ENCODE data around the gene FAAP20. TPM values are rescaled to one million over a fixed set of nuclear protein-coding genes. Genes with fewer than 3 reads are reported as not detected.

The FAAP20 gene
- total and polyA plus RNA-seq, 4 donors, result 5.6 to 31.5 (median 15.7) TPM

GRCh38 chr1:2178875-2179274 lies 15.7 kb downstream of the FAAP20 start:
- no peak overlapping the region for H3K9ac ChIP-seq (ENCODE audit: low read depth in 1 of 2, low read length in 2 of 2)
- H3K36me3 ChIP-seq (ENCODE audit: control insufficient read depth in 4 of 4, insufficient read depth in 3 of 4, low read depth in 1 of 4, low read length in 3 of 4), result peaks cover 0 to 13% (median 5%) of the 10 kb centered on the region in 4 donors
- H3K27ac ChIP-seq (ENCODE audit: low read depth in 1 of 2, low read length in 2 of 2), result no peak overlapping the region
- H3K4me3 ChIP-seq (ENCODE audit: low read depth in 1 of 3, low read length in 3 of 3), result no peak overlapping the region
- no peaks in the 10 kb centered on the region for H3K27me3 ChIP-seq (ENCODE audit: control insufficient read depth in 4 of 4, insufficient read depth in 4 of 4, low read length in 3 of 4)
- TF ChIP-seq FOXA2 (IDR thresholded peaks at IDR 0.05), result no peak
- no peak for TF ChIP-seq YY1 (IDR thresholded peaks at IDR 0.05)
- no peak for TF ChIP-seq RAD21 (IDR thresholded peaks at IDR 0.05)
- TF ChIP-seq HNF4A (conservative IDR thresholded peaks at IDR 0.05), result no peak
- TF ChIP-seq GABPA (IDR thresholded peaks at IDR 0.05 in 1 of 2, conservative IDR thresholded peaks at IDR 0.05 in 1 of 2), result no peak
- no peak for TF ChIP-seq ATF3 (IDR thresholded peaks at IDR 0.05)
- no peak for TF ChIP-seq FOXA1 (IDR thresholded peaks at IDR 0.05)
- TF ChIP-seq JUND (IDR thresholded peaks at IDR 0.05), result no peak
- no peak for TF ChIP-seq EGR1 (IDR thresholded peaks at IDR 0.05; ENCODE audit: low read depth in 2 of 2)
- no peak for TF ChIP-seq HNF4G (IDR thresholded peaks at IDR 0.05)
- TF ChIP-seq, protein P1, sequence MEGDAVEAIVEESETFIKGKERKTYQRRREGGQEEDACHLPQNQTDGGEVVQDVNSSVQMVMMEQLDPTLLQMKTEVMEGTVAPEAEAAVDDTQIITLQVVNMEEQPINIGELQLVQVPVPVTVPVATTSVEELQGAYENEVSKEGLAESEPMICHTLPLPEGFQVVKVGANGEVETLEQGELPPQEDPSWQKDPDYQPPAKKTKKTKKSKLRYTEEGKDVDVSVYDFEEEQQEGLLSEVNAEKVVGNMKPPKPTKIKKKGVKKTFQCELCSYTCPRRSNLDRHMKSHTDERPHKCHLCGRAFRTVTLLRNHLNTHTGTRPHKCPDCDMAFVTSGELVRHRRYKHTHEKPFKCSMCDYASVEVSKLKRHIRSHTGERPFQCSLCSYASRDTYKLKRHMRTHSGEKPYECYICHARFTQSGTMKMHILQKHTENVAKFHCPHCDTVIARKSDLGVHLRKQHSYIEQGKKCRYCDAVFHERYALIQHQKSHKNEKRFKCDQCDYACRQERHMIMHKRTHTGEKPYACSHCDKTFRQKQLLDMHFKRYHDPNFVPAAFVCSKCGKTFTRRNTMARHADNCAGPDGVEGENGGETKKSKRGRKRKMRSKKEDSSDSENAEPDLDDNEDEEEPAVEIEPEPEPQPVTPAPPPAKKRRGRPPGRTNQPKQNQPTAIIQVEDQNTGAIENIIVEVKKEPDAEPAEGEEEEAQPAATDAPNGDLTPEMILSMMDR (IDR thresholded peaks at IDR 0.05; ENCODE audit: low read depth, low read length, missing input control), result no peak
- 94% methylated on average over 16 of the region's 16 CpGs for WGBS
- no peaks in the 10 kb centered on the region for H3K4me1 ChIP-seq (ENCODE audit: control insufficient read depth in 4 of 4, insufficient read depth in 4 of 4, low read length in 3 of 4)
- no peak for DNase-seq (ENCODE audit: low spot score)
- H3K9me3 ChIP-seq (ENCODE audit: control insufficient read depth in 4 of 4, low read length in 3 of 4), result no peaks in the 10 kb centered on the region

- Histone ChIP-seq H3K27ac (ENCODE audit: low read depth in 1 of 2, low read length in 2 of 2) (no peak overlapping the region), H3K27me3 (ENCODE audit: control insufficient read depth in 4 of 4, insufficient read depth in 4 of 4, low read length in 3 of 4) (no peaks in the 10 kb centered on the region), H3K36me3 (ENCODE audit: control insufficient read depth in 4 of 4, insufficient read depth in 3 of 4, low read depth in 1 of 4, low read length in 3 of 4) (peaks cover 0 to 13% (median 5%) of the 10 kb centered on the region in 4 donors), H3K9me3 (ENCODE audit: control insufficient read depth in 4 of 4, low read length in 3 of 4) (no peaks in the 10 kb centered on the region), H3K4me1 (ENCODE audit: control insufficient read depth in 4 of 4, insufficient read depth in 4 of 4, low read length in 3 of 4) (no peaks in the 10 kb centered on the region), H3K4me3 (ENCODE audit: low read depth in 1 of 3, low read length in 3 of 3) (no peak overlapping the region), H3K9ac (ENCODE audit: low read depth in 1 of 2, low read length in 2 of 2) (no peak overlapping the region)
- TF ChIP-seq, protein P2, sequence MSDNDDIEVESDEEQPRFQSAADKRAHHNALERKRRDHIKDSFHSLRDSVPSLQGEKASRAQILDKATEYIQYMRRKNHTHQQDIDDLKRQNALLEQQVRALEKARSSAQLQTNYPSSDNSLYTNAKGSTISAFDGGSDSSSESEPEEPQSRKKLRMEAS (IDR thresholded peaks at IDR 0.05), result no peak
- TF ChIP-seq RXRA (IDR thresholded peaks at IDR 0.05), result no peak
- TF ChIP-seq ZBTB33 (IDR thresholded peaks at IDR 0.05), result no peak
- TF ChIP-seq NR2F2 (IDR thresholded peaks at IDR 0.05), result no peak
- TF ChIP-seq FOXA2 (IDR thresholded peaks at IDR 0.05), result no peak
- no peak for TF ChIP-seq EGR1 (IDR thresholded peaks at IDR 0.05; ENCODE audit: low read depth in 2 of 2)
- TF ChIP-seq ATF3 (IDR thresholded peaks at IDR 0.05), result no peak
- TF ChIP-seq TAF1 (conservative IDR thresholded peaks at IDR 0.05), result no peak
- TF ChIP-seq JUND (IDR thresholded peaks at IDR 0.05), result no peak
- TF ChIP-seq, protein P1 (IDR thresholded peaks at IDR 0.05; ENCODE audit: low read depth, low read length, missing input control), result no peak
- no peak for TF ChIP-seq RAD21 (IDR thresholded peaks at IDR 0.05)
- no peak for TF ChIP-seq HNF4A (conservative IDR thresholded peaks at IDR 0.05)
- TF ChIP-seq HNF4G (IDR thresholded peaks at IDR 0.05), result no peak
- no peak for TF ChIP-seq YY1 (IDR thresholded peaks at IDR 0.05)
- TF ChIP-seq REST (IDR thresholded peaks at IDR 0.05), result no peak
- no peak for TF ChIP-seq GABPA (IDR thresholded peaks at IDR 0.05 in 1 of 2, conservative IDR thresholded peaks at IDR 0.05 in 1 of 2)
- no peak for TF ChIP-seq FOXA1 (IDR thresholded peaks at IDR 0.05)
- no peak for TF ChIP-seq SP1 (IDR thresholded peaks at IDR 0.05)
- DNase-seq (ENCODE audit: low spot score), result no peak
- 95% methylated on average over 18 of the region's 18 CpGs for WGBS
These were observed 16.5 kb downstream of the FAAP20 start for GRCh38 chr1:2177946-2178538.
